SK-N-SH (cell line): ENCODE results near the gene PSMF1. TPM values are rescaled to one million over a fixed set of nuclear protein-coding genes. Genes with fewer than 3 reads are reported as not detected.

Experiments used
- CTCF ChIA-PET: fragments of 300-600, 350-600 bp; formaldehyde crosslinking; extraction: SDS; loops from one replicate; lab custom pipeline; 2021; lab: Yijun Ruan, JAX
- POLR2A ChIA-PET: fragments of 350-600 bp; sonication (Branson Sonifier 250); formaldehyde crosslinking; extraction: SDS; loops from one replicate; lab custom pipeline; 2020; ENCODE audit warnings: antibody characterized with exemption, inconsistent platforms; lab: Yijun Ruan, JAX
- DNase-seq: peaks from one replicate; pipeline ENCODE4 v3.0.0; 2012
- H2AFZ ChIP-seq: fragments of 200-600 bp; sonication (generic); 2 replicates; pipeline ENCODE4 v1.8.1; 2016; ENCODE audit warnings: antibody characterized with exemption, mild to moderate bottlenecking, low read depth
- H3F3A ChIP-seq: fragments of 200-600 bp; sonication (generic); replicated peaks from 2 replicates; pipeline ENCODE3; 2016; ENCODE audit warnings: antibody characterized with exemption, mild to moderate bottlenecking; ENCODE audit not compliant: insufficient read depth
- H3K27ac ChIP-seq, 2 experiments: fragments of 200-500 bp in 1 of 2; fragments of 200-600 bp in 1 of 2; sonication (Bioruptor generic) in 1 of 2; sonication (generic), shearing (Covaris generic) in 1 of 2; 2 replicates each; pipeline versions ENCODE4 v1.5.1 to v1.6.1; 2014 to 2016; ENCODE audit warnings: low read depth in 2 of 2, inconsistent platforms in 1 of 2, low read length in 1 of 2, mild to moderate bottlenecking in 1 of 2, mixed read lengths in 1 of 2
- H3K27me3 ChIP-seq: fragments of 200-600 bp; sonication (generic), shearing (Covaris generic); 2 replicates; pipeline ENCODE4 v1.6.1; 2016; ENCODE audit warnings: mixed run types; ENCODE audit not compliant: insufficient read depth
- H3K36me3 ChIP-seq, 2 experiments: fragments of 200-500 bp in 1 of 2; fragments of 200-600 bp in 1 of 2; sonication (Bioruptor generic) in 1 of 2; sonication (generic) in 1 of 2; replicated peaks in 1 of 2; 2 replicates each; pipeline versions ENCODE3 to v1.5.1; 2014 to 2016; ENCODE audit warnings: low read length in 1 of 2, mild to moderate bottlenecking in 1 of 2; ENCODE audit not compliant: insufficient read depth in 2 of 2, control insufficient read depth in 1 of 2
- H3K4me1 ChIP-seq, 2 experiments: fragments of 200-500 bp in 1 of 2; fragments of 200-600 bp in 1 of 2; sonication (Bioruptor generic) in 1 of 2; sonication (generic), shearing (Covaris generic) in 1 of 2; 2 replicates each; pipeline versions ENCODE4 v1.5.1 to v1.6.1; 2014 to 2016; ENCODE audit warnings: low read depth in 1 of 2, low read length in 1 of 2, mixed run types in 1 of 2; ENCODE audit not compliant: insufficient read depth in 2 of 2, control insufficient read depth in 1 of 2
- H3K4me2 ChIP-seq: fragments of 200-600 bp; sonication (generic), shearing (Covaris generic); 2 replicates; pipeline ENCODE4 v1.6.1; 2017; ENCODE audit warnings: mixed run types
- H3K4me3 ChIP-seq, 2 experiments: fragments of 200-500 bp in 1 of 2; fragments of 200-600 bp in 1 of 2; sonication (Bioruptor generic) in 1 of 2; sonication (generic), shearing (Covaris generic) in 1 of 2; 2 replicates each; pipeline versions ENCODE4 v1.5.1 to v1.8.1; 2014 to 2016; ENCODE audit warnings: low read depth in 2 of 2, inconsistent platforms in 1 of 2, low read length in 1 of 2, mild to moderate bottlenecking in 1 of 2, mixed read lengths in 1 of 2, moderate library complexity in 1 of 2
- H3K79me2 ChIP-seq: fragments of 200-600 bp; sonication (generic); 2 replicates; pipeline ENCODE4 v1.8.1; 2017; ENCODE audit warnings: mild to moderate bottlenecking; ENCODE audit not compliant: insufficient read depth
- H3K9ac ChIP-seq: fragments of 200-600 bp; sonication (generic); 2 replicates; pipeline ENCODE4 v1.6.1; 2017; ENCODE audit warnings: mixed run types
- H3K9me2 ChIP-seq: fragments of 200-600 bp; sonication (generic); 2 replicates; pipeline ENCODE4 v1.6.1; 2017; ENCODE audit warnings: mixed run types
- H3K9me3 ChIP-seq: fragments of 200-600 bp; sonication (generic); 2 replicates; pipeline ENCODE4 v1.6.1; 2017; ENCODE audit warnings: mixed run types, mild to moderate bottlenecking, moderate library complexity
- H4K20me1 ChIP-seq: fragments of 200-600 bp; sonication (generic); 2 replicates; pipeline ENCODE4 v1.6.1; 2017; ENCODE audit warnings: mild to moderate bottlenecking, mixed run types; ENCODE audit not compliant: insufficient read depth
- CHD2 ChIP-seq: fragments of 150-350 bp; IDR thresholded peaks from 2 replicates; pipeline ENCODE4 v1.6.1; 2018; ENCODE audit warnings: low read length; ENCODE audit not compliant: partially characterized antibody
- EP300 ChIP-seq, 2 experiments: IDR thresholded peaks; 2 replicates each; pipeline versions ENCODE4 v1.4.0 to v1.6.1; 2012; ENCODE audit warnings: borderline replicate concordance in 1 of 2, low read depth in 1 of 2, low read length in 1 of 2
- EZH2phosphoT487 ChIP-seq: fragments of 200-600 bp; sonication (generic); IDR thresholded peaks from 2 replicates; pipeline ENCODE4 v1.6.1; 2017; ENCODE audit warnings: low read depth, mixed run types, mild to moderate bottlenecking, antibody characterized with exemption, moderate library complexity, borderline replicate concordance
- FOSL2 ChIP-seq: IDR thresholded peaks from 2 replicates; pipeline ENCODE4 v1.4.0; 2012; ENCODE audit warnings: low read depth, mild to moderate bottlenecking, moderate library complexity, borderline replicate concordance
- GABPA ChIP-seq: IDR thresholded peaks from 2 replicates; pipeline ENCODE4 v1.4.0; 2012; ENCODE audit warnings: low read depth, mild to moderate bottlenecking
- IRF3 ChIP-seq: fragments of 150-350 bp; IDR thresholded peaks from 2 replicates; pipeline ENCODE4 v1.6.1; 2016; ENCODE audit warnings: mild to moderate bottlenecking, low read depth, low read length
- JUND ChIP-seq: IDR thresholded peaks from 2 replicates; pipeline ENCODE4 v1.4.0; 2012
- NRF1 ChIP-seq: IDR thresholded peaks from 2 replicates; pipeline ENCODE4 v1.6.1; 2012; ENCODE audit warnings: low read depth, mild to moderate bottlenecking, low read length
- POLR2AphosphoS5 ChIP-seq: IDR thresholded peaks from 2 replicates; pipeline ENCODE4 v1.6.1; 2012; ENCODE audit warnings: low read depth, low read length
- RAD21 ChIP-seq: IDR thresholded peaks from 2 replicates; pipeline ENCODE4 v1.6.1; 2012; ENCODE audit warnings: mild to moderate bottlenecking, low read length
- RXRA ChIP-seq: IDR thresholded peaks from 2 replicates; pipeline ENCODE4 v1.4.0; 2012; ENCODE audit warnings: low read depth, mild to moderate bottlenecking, borderline replicate concordance
- SMC3 ChIP-seq: IDR thresholded peaks from 2 replicates; pipeline ENCODE4 v1.6.1; 2012; ENCODE audit warnings: low read depth, low read length, improper control_type of control experiment
- TAF1 ChIP-seq: IDR thresholded peaks from 2 replicates; pipeline ENCODE4 v1.6.1; 2012; ENCODE audit warnings: low read depth, mild to moderate bottlenecking, low read length, moderate library complexity, borderline replicate concordance
- TCF12 ChIP-seq: IDR thresholded peaks from 2 replicates; pipeline ENCODE4 v1.4.0; 2012
- YY1 ChIP-seq: IDR thresholded peaks from 2 replicates; pipeline ENCODE4 v1.4.0; 2012; ENCODE audit warnings: low read depth, mild to moderate bottlenecking
- WGBS: methylation state at CpG from one replicate; pipeline ENCODE4 v1.1.6; 2017; ENCODE audit warnings: low lambda C conversion rate; 5-methylcytosine and 5-hydroxymethylcytosine counted together
- polyA plus RNA-seq, 3 experiments: library from polyadenylated mRNA; depleted of rRNA; stranded (reverse); fragments of >200 nt; gene quantifications; 2 replicates each; pipeline ENCODE4 v1.2.3, GENCODE V29; 2012
- TF ChIP-seq, protein P1 (sequence below): IDR thresholded peaks from 2 replicates; pipeline ENCODE4; 2012
- TF ChIP-seq, protein P2 (sequence below): IDR thresholded peaks from 2 replicates; pipeline ENCODE4 v1.4.0; 2012; ENCODE audit warnings: low read depth, borderline replicate concordance

The PSMF1 gene
- polyA plus RNA-seq, 1 of the 3 experiments (the other 2 are of a cell fraction) = 103 TPM

DNA sequence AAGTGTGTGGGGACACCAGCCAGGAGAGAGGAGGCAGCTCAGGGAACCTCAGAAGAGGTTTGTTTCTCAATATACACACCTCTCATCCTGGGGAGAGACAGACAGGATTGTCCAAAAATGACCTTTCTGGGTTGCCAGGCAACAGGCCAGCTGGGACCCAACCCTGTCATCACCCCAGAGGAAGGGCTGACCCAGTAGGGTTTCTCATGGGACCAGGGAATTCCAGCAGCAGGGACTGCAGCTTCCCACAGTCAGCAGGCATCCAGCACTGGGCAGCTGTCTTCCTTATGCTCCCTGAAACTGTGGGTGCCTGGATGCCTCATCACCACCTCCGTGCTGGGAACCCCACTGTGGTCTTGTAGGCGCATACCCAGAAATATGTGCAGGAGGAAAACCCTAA, 86.2 kb downstream of the PSMF1 start:
- CTCF ChIA-PET = interaction anchor here (0.8 to 3.7 kb wide), 4 partner anchors 9 to 262 kb away, joined by 3 to 15 read pairs (median 7); partner anchors contain the start of gene NSFL1C
- WGBS = 79% methylated on average over 2 of the region's 2 CpGs
- H3K9me3 ChIP-seq = no peaks in the 10 kb centered on the region
- H3K79me2 ChIP-seq = no peaks in the 10 kb centered on the region
- no peaks in the 10 kb centered on the region for H4K20me1 ChIP-seq
- TF ChIP-seq JUND = no peak
- TF ChIP-seq CHD2 = no peak
- TF ChIP-seq TCF12 = no peak
- no peak for TF ChIP-seq POLR2AphosphoS5
- POLR2A ChIA-PET = no interaction called here
- no peak for DNase-seq
- no peaks in the 10 kb centered on the region for H3K4me1 ChIP-seq
- no peak overlapping the region for H2AFZ ChIP-seq
- no peak overlapping the region for H3K4me3 ChIP-seq
- no peaks in the 10 kb centered on the region for H3K9me2 ChIP-seq
- no peaks in the 10 kb centered on the region for H3K36me3 ChIP-seq
- H3K4me2 ChIP-seq = no peak overlapping the region
- H3F3A ChIP-seq = no peaks in the 10 kb centered on the region
- no peak overlapping the region for H3K27ac ChIP-seq
- H3K9ac ChIP-seq = no peak overlapping the region
- no peaks in the 10 kb centered on the region; the same call in 1 of the 2 replicates for H3K27me3 ChIP-seq

GRCh38 chr20:1205802-1206201, 87.4 kb downstream of the PSMF1 start:
- no peak overlapping the region for H3K4me2 ChIP-seq
- ChIA-PET CTCF (interaction anchor here (1.1 to 3.7 kb wide), 3 partner anchors 19 to 97 kb away, joined by 3 to 11 read pairs (median 9); no protein-coding TSS in a partner anchor), POLR2A (no interaction called here)
- TF ChIP-seq RAD21 = no peak
- no peak for TF ChIP-seq NRF1
- TF ChIP-seq EZH2phosphoT487 = no peak
- TF ChIP-seq, protein P1, sequence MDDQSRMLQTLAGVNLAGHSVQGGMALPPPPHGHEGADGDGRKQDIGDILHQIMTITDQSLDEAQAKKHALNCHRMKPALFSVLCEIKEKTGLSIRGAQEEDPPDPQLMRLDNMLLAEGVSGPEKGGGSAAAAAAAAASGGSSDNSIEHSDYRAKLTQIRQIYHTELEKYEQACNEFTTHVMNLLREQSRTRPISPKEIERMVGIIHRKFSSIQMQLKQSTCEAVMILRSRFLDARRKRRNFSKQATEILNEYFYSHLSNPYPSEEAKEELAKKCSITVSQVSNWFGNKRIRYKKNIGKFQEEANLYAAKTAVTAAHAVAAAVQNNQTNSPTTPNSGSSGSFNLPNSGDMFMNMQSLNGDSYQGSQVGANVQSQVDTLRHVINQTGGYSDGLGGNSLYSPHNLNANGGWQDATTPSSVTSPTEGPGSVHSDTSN = no peak
- TF ChIP-seq SMC3 = no peak
- no peak for TF ChIP-seq TCF12
- no peak for TF ChIP-seq YY1
- no peak for TF ChIP-seq EP300 (IDR thresholded peaks at IDR 0.05; ENCODE audit: borderline replicate concordance in 1 of 2, low read depth in 1 of 2, low read length in 1 of 2)
- TF ChIP-seq, protein P2, sequence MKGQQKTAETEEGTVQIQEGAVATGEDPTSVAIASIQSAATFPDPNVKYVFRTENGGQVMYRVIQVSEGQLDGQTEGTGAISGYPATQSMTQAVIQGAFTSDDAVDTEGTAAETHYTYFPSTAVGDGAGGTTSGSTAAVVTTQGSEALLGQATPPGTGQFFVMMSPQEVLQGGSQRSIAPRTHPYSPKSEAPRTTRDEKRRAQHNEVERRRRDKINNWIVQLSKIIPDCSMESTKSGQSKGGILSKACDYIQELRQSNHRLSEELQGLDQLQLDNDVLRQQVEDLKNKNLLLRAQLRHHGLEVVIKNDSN = no peak
- TF ChIP-seq FOSL2 = no peak
- no peak for TF ChIP-seq RXRA
- TF ChIP-seq TAF1 = no peak
- TF ChIP-seq IRF3 = no peak
- TF ChIP-seq GABPA = no peak
- no peak overlapping the region for H2AFZ ChIP-seq
- H3K36me3 ChIP-seq = no peaks in the 10 kb centered on the region
- no peaks in the 10 kb centered on the region for H3K9me2 ChIP-seq
- H3K27me3 ChIP-seq = no peaks in the 10 kb centered on the region; the same call in 1 of the 2 replicates
- no peaks in the 10 kb centered on the region for H3F3A ChIP-seq
- H3K9me3 ChIP-seq = no peaks in the 10 kb centered on the region
- no peaks in the 10 kb centered on the region for H3K79me2 ChIP-seq
- H3K27ac ChIP-seq = no peak overlapping the region
- H3K4me3 ChIP-seq = no peak overlapping the region
- WGBS = 62% methylated on average over 8 of the region's 8 CpGs
- no peak for DNase-seq
- H3K4me1 ChIP-seq = no peaks in the 10 kb centered on the region
- no peaks in the 10 kb centered on the region for H4K20me1 ChIP-seq
- no peak overlapping the region for H3K9ac ChIP-seq
